GM12864 (cell line): ENCODE data around the gene ADPRM.
"Not testable (repeated sequence)": the region's sequence is repeated elsewhere in the genome, so short reads cannot be mapped to it uniquely, and the experiment has no call there.

Source experiments
- DNase-seq: peaks from one replicate; pipeline ENCODE4 v3.0.0-alpha.2; 2011; ENCODE audit warnings: low read depth
- H3K4me3 ChIP-seq: 2 replicates; pipeline ENCODE4 v1.5.1; 2011; ENCODE audit warnings: mild to moderate bottlenecking, low read depth, low read length, control low read depth
- TF ChIP-seq, protein P1 (sequence below): IDR thresholded peaks from 2 replicates; pipeline ENCODE4 v1.5.1; 2011; ENCODE audit warnings: low read depth, mild to moderate bottlenecking, moderate library complexity, low read length, control low read depth, inconsistent platforms; ENCODE audit errors: missing control alignments

The ADPRM gene

DNA sequence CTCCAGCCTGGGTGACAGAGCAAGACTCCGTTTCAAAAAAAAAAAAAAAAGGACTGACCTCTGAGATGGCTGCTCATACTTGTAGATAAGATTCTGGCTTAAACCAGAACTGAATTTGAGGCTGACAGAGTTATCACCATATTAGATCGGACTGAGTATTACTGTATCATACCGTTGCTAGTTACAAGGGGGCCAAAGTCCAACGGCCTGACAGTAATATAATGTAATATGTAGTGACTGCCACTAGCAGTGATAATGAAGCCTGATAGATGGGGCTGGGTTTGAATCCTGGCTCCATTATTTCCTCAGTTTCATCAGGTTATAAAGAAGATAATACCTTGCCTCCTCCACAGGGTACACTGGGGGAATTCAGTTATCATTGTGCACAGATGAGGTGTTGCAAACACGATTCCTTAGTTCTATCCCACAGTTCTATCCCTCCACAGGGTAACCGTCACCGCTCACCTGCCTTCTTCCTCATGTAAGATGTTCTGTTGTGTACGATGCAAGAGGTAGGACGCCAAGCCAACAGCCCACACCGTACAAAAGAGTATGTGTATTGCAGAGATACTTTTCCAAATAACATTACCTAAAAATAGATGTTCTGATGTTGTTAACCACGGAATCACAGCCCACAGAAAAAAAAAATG is 27.3 kb downstream of the ADPRM start:
- TF ChIP-seq, protein P1, sequence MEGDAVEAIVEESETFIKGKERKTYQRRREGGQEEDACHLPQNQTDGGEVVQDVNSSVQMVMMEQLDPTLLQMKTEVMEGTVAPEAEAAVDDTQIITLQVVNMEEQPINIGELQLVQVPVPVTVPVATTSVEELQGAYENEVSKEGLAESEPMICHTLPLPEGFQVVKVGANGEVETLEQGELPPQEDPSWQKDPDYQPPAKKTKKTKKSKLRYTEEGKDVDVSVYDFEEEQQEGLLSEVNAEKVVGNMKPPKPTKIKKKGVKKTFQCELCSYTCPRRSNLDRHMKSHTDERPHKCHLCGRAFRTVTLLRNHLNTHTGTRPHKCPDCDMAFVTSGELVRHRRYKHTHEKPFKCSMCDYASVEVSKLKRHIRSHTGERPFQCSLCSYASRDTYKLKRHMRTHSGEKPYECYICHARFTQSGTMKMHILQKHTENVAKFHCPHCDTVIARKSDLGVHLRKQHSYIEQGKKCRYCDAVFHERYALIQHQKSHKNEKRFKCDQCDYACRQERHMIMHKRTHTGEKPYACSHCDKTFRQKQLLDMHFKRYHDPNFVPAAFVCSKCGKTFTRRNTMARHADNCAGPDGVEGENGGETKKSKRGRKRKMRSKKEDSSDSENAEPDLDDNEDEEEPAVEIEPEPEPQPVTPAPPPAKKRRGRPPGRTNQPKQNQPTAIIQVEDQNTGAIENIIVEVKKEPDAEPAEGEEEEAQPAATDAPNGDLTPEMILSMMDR = no peak
- DNase-seq = no peak
- H3K4me3 ChIP-seq = no peak overlapping the region

DNA sequence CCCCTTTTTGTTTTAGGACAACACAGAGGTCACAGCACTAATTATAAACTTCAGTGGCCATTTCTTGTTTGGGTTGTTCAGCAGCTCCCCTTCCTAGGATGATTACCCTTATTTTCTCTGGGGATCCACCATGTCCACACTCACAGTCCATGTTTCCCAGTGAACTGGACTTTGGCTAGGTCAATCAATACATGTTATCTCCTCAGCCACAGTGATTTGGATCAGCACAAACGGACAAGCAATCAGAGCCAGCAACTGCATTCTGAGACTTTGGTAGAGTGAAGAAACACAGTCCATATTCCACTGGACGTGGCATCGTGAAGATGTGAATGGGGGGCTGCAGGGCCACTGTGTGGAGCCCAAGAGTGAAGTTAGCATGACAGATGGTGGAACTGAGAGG is 27.9 kb downstream of the ADPRM start:
- no peak overlapping the region for H3K4me3 ChIP-seq
- TF ChIP-seq, protein P1 = no peak

DNA sequence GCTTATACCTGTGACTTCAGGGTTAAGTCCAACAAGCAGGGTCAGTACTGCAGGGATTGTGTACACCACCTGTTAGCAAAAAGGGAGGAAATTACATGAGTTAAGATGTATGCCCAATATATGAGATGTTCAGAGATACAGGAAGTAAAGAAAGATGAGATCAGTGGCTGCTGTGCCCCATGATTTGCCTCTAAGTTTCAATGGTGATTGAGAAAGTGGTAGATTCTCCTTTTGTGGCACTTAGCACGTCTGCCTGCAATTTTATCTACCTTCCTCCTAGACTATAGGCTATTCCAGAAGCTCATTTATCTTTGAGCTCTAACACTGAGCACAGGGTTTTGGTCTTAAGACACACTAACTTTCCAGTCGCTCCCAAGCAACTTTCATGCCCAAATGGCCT is 28.8 kb downstream of the ADPRM start:
- H3K4me3 ChIP-seq = no peak overlapping the region
- TF ChIP-seq, protein P1 = no peak
- DNase-seq = no peak

More for the DNA sequence above, 27.9 kb downstream of the ADPRM start:
- DNase-seq = no peak

DNA sequence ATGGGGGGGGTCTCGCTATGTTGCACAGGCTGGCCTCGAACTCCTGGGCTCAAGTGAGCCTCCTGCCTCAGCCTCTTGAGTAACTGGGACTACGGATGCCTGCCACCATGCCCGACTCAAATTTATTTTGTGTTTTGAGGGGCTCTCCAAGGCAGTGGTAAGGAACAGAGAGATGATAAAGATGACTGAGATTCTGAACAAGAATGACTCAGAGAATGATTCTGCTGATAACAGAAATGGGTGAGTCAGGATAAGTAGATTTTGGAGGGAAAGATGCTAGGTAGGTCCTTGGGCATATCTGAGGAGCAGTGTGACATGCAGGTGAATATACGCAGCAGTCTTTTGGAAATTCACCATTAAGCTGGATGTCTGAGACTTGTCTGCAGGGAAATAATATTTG is 29.8 kb downstream of the ADPRM start:
- DNase-seq = no peak
- TF ChIP-seq, protein P1 = no peak
- no peak overlapping the region for H3K4me3 ChIP-seq

DNA sequence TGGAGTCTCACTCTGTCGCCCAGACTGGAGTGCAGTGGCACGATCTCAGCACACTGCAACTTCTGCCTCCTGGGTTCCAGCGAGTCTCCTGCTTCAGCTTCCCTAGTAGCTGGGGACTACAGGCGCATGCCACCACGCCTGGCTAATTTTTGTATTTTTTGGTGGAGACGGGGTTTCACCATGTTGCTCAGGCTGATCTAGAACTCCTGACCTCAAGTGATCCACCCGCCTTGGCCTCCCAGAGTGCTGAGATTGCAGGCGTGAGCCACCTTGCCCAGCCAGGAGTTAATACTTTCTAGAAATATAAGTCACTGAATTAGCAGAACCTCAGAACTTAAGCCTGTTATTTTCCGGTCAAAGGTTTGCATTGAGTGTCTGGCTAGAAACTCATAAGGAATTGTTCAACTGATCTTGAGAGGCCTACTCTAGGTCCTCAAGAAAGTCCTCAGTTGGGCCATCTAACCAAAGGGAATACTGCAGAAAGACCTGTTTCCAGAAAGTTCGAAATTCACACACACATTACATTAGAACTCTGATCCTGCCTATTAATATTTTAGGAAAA is 31.0 kb downstream of the ADPRM start:
- TF ChIP-seq, protein P1 = no peak
- no peak for DNase-seq
- no peak overlapping the region for H3K4me3 ChIP-seq

DNA sequence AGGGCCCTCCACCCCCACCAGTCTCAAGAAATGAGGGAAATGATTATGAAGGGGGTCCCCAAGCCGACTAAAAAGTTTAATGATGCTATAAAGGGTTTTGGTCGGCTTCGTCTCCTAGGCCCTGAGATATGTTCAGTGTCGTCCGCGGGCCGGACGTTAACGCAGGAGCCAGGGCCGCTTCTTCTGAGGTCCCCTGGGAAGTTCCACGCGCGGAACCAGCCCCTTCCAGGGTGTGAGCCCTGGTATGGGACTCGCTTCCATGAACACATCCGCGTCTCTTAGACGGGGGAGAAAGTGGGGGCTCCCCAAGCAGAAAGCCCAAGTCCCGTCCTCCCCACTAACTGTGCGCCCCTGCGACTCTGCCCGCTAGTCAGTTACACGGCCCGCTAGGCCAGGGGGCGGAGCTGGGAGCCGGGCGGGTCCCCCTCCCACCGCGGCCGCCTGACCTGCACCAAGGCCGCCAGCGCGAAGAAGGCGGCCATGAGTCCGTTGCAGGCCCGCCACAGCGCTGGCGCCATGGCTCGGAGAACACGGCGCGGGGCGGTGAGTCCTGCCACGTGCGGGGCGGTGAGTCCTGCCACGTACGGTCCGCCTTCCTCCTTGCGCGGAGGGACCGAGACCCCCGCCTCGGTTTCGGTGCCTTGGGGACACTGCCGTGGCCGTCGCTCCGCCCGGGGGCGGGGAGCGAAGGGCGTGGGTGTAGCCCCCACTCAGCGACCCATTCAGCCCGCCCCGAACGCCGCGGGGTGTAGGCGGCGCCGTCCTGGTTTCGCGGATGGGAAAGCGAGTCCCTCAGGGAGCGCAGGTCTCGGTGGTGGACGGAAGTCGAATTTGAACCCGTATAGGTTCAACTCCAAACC is 32.2 kb downstream of the ADPRM start, which contains the start of gene TMEM220:
TSS of gene TMEM220 (minus strand) at position 690 of the 860 bp plus-strand sequence. CDS start at position 518, 172 bp downstream.
- TF ChIP-seq, protein P1 = no peak
- DNase-seq = no peak

DNA sequence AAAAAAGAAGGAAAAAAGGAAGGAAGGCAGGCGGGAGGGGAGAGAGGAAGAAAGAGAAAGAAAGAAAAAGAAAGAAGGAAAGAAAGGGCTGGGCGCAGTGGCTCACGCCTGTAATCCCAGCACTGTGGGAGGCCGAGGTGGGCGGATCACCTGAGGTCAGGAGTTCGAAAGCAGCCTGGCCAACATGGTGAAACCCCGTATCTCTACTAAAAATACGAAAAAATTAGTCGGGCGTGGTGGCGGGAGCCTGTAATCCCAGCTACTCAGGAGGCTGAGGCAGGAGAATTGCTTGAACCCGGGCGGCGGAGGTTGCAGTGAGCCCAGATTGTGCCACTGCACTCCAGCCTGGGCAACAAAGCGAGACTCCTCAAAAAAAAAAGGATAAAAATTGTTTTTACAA is 32.9 kb downstream of the ADPRM start:
- H3K4me3 ChIP-seq = peak overlapping the region; percentile 55

More for the DNA sequence above, 32.2 kb downstream of the ADPRM start, which contains the start of gene TMEM220:
- peak within 1 kb of the TSS; percentile 55 for H3K4me3 ChIP-seq

More for the DNA sequence above, 32.9 kb downstream of the ADPRM start:
- not testable (repeated sequence) for DNase-seq
